ENCODE results near the gene CNOT3. TPM values are rescaled to one million over a fixed set of nuclear protein-coding genes. Genes with fewer than 3 reads are reported as not detected.

The CNOT3 gene
- total and polyA plus RNA-seq, 2 of the 13 experiments (the other 11 are each of a cell fraction or from before 2014, with no cell fraction given) = 4.3 to 5.8 TPM

DNA sequence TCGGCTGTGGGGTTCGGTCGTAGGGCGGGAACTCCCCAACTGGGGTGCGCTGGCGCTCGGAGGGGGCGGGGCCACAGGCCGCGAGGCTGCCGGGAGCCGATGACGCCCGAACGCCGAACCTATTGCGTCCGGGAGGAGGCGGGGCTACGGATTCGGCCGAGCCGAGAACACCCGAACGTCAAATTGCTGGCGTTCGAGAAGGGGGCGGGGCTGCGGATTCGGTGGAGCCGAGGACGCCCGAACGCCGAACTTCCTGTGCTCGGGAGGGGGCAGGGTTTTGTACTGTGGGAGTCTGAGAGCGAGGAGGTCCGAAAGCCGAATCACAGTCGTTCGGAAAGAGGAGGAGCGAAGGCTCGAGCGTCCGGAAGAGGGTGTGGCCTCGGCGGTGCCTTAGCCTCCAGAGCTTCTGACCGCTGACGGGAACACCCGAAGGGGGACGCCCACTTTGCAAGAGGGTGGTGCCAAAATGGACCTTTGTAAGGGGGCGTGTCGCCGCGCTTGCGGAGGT, 53.0 kb downstream of the CNOT3 start (continued):
- TF ChIP-seq, protein P1, sequence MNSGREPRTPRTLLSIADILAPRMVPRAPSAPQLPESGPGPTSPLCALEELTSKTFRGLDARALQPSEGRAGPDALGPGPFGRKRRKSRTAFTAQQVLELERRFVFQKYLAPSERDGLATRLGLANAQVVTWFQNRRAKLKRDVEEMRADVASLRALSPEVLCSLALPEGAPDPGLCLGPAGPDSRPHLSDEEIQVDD (CRISPR knock-in tag; IDR thresholded peaks at IDR 0.05; ENCODE audit: borderline replicate concordance) = 0 out of 2 replicates have a peak, but pooled peaks have one; percentile 6
- TF ChIP-seq CBX1 (IDR thresholded peaks at IDR 0.05; ENCODE audit: low read depth) (no peak), ZNF556 (CRISPR knock-in tag; IDR thresholded peaks at IDR 0.05; ENCODE audit: borderline replicate concordance) (0 out of 2 replicates have a peak, but pooled peaks have one; percentile 12), ZNF563 (CRISPR knock-in tag; IDR thresholded peaks at IDR 0.05) (0 out of 2 replicates have a peak, but pooled peaks have one; percentile 44), PCBP1 (IDR thresholded peaks at IDR 0.05; ENCODE audit: borderline replicate concordance, low read depth, low read length) (0 out of 2 replicates have a peak, but pooled peaks have one; percentile 54), HIVEP1 (CRISPR knock-in tag; IDR thresholded peaks at IDR 0.05) (0 out of 2 replicates have a peak, but pooled peaks have one; percentile 56), THAP11 (CRISPR knock-in tag; IDR thresholded peaks at IDR 0.05) (peak; percentile 54), ZNF136 (CRISPR knock-in tag; IDR thresholded peaks at IDR 0.05; ENCODE audit: low read depth) (0 out of 2 replicates have a peak, but pooled peaks have one; percentile 27), MTA1 (CRISPR knock-in tag; IDR thresholded peaks at IDR 0.05; ENCODE audit: borderline replicate concordance) (0 out of 2 replicates have a peak, but pooled peaks have one; percentile 11), ZNF616 (CRISPR knock-in tag; IDR thresholded peaks at IDR 0.05; ENCODE audit: low read depth) (0 out of 2 replicates have a peak, but pooled peaks have one; percentile 3), TRIM24 (CRISPR knock-in tag; IDR thresholded peaks at IDR 0.05) (no peak), FOXA3 (CRISPR knock-in tag; IDR thresholded peaks at IDR 0.05) (no peak)
- TF ChIP-seq, protein P2, sequence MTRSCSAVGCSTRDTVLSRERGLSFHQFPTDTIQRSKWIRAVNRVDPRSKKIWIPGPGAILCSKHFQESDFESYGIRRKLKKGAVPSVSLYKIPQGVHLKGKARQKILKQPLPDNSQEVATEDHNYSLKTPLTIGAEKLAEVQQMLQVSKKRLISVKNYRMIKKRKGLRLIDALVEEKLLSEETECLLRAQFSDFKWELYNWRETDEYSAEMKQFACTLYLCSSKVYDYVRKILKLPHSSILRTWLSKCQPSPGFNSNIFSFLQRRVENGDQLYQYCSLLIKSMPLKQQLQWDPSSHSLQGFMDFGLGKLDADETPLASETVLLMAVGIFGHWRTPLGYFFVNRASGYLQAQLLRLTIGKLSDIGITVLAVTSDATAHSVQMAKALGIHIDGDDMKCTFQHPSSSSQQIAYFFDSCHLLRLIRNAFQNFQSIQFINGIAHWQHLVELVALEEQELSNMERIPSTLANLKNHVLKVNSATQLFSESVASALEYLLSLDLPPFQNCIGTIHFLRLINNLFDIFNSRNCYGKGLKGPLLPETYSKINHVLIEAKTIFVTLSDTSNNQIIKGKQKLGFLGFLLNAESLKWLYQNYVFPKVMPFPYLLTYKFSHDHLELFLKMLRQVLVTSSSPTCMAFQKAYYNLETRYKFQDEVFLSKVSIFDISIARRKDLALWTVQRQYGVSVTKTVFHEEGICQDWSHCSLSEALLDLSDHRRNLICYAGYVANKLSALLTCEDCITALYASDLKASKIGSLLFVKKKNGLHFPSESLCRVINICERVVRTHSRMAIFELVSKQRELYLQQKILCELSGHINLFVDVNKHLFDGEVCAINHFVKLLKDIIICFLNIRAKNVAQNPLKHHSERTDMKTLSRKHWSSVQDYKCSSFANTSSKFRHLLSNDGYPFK (CRISPR knock-in tag; IDR thresholded peaks at IDR 0.05; ENCODE audit: borderline replicate concordance) = no peak; the same call in 1 of the 2 replicates
- TF ChIP-seq, protein P3, sequence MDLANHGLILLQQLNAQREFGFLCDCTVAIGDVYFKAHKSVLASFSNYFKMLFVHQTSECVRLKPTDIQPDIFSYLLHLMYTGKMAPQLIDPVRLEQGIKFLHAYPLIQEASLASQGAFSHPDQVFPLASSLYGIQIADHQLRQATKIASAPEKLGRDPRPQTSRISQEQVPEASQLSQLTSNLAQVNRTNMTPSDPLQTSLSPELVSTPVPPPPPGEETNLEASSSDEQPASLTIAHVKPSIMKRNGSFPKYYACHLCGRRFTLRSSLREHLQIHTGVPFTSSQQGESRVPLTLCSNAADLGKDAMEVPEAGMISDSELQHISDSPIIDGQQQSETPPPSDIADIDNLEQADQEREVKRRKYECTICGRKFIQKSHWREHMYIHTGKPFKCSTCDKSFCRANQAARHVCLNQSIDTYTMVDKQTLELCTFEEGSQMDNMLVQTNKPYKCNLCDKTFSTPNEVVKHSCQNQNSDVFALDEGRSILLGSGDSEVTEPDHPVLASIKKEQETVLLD (CRISPR knock-in tag; IDR thresholded peaks at IDR 0.05; ENCODE audit: low read depth) = peak; percentile 76; the same call in 1 of the 2 replicates
- TF ChIP-seq, protein P4, sequence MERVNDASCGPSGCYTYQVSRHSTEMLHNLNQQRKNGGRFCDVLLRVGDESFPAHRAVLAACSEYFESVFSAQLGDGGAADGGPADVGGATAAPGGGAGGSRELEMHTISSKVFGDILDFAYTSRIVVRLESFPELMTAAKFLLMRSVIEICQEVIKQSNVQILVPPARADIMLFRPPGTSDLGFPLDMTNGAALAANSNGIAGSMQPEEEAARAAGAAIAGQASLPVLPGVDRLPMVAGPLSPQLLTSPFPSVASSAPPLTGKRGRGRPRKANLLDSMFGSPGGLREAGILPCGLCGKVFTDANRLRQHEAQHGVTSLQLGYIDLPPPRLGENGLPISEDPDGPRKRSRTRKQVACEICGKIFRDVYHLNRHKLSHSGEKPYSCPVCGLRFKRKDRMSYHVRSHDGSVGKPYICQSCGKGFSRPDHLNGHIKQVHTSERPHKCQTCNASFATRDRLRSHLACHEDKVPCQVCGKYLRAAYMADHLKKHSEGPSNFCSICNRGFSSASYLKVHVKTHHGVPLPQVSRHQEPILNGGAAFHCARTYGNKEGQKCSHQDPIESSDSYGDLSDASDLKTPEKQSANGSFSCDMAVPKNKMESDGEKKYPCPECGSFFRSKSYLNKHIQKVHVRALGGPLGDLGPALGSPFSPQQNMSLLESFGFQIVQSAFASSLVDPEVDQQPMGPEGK (CRISPR knock-in tag; IDR thresholded peaks at IDR 0.05) = no peak
- TF ChIP-seq, protein P5, sequence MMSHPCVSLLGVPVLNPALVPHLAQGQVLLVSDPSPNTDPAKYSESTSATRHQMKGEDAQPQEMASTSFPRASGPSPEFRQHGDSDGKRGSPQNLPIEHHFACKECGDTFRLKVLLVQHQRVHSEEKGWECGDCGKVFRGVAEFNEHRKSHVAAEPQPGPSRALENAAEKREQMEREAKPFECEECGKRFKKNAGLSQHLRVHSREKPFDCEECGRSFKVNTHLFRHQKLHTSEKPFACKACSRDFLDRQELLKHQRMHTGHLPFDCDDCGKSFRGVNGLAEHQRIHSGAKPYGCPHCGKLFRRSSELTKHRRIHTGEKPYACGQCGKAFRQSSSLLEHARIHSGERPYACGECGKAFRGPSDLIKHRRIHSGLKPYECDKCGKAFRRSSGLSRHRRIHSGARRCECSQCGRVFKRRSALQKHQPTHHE (CRISPR knock-in tag; IDR thresholded peaks at IDR 0.05; ENCODE audit: borderline replicate concordance) = 0 out of 2 replicates have a peak, but pooled peaks have one; percentile 9
- TF ChIP-seq, protein P6, sequence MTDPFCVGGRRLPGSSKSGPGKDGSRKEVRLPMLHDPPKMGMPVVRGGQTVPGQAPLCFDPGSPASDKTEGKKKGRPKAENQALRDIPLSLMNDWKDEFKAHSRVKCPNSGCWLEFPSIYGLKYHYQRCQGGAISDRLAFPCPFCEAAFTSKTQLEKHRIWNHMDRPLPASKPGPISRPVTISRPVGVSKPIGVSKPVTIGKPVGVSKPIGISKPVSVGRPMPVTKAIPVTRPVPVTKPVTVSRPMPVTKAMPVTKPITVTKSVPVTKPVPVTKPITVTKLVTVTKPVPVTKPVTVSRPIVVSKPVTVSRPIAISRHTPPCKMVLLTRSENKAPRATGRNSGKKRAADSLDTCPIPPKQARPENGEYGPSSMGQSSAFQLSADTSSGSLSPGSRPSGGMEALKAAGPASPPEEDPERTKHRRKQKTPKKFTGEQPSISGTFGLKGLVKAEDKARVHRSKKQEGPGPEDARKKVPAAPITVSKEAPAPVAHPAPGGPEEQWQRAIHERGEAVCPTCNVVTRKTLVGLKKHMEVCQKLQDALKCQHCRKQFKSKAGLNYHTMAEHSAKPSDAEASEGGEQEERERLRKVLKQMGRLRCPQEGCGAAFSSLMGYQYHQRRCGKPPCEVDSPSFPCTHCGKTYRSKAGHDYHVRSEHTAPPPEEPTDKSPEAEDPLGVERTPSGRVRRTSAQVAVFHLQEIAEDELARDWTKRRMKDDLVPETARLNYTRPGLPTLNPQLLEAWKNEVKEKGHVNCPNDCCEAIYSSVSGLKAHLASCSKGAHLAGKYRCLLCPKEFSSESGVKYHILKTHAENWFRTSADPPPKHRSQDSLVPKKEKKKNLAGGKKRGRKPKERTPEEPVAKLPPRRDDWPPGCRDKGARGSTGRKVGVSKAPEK (CRISPR knock-in tag; IDR thresholded peaks at IDR 0.05; ENCODE audit: borderline replicate concordance) = 0 out of 2 replicates have a peak, but pooled peaks have one; percentile 19

All from HepG2 (cell line).